ENCODE results near the gene PRTG.

DNA sequence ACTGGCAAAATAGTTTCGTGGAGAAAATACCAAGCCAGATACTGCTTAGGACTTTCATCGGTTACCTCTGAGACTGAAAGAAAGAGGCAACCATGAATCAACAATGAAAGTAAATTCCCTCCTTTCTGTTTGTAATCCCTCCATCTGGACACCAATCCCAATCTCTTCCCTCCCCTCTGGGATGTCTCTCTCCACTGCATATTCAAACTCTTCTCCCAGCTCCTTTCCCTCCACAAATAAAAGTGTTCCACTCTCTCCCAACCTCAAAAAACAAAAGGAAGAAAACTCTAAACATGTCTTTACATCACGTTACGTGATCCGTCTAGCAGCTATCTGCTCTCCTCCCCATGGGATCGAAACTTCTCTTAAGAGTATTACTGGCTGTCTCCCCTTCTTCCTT, 55.2 kb downstream of the PRTG start:
- TF ChIP-seq, protein P1, sequence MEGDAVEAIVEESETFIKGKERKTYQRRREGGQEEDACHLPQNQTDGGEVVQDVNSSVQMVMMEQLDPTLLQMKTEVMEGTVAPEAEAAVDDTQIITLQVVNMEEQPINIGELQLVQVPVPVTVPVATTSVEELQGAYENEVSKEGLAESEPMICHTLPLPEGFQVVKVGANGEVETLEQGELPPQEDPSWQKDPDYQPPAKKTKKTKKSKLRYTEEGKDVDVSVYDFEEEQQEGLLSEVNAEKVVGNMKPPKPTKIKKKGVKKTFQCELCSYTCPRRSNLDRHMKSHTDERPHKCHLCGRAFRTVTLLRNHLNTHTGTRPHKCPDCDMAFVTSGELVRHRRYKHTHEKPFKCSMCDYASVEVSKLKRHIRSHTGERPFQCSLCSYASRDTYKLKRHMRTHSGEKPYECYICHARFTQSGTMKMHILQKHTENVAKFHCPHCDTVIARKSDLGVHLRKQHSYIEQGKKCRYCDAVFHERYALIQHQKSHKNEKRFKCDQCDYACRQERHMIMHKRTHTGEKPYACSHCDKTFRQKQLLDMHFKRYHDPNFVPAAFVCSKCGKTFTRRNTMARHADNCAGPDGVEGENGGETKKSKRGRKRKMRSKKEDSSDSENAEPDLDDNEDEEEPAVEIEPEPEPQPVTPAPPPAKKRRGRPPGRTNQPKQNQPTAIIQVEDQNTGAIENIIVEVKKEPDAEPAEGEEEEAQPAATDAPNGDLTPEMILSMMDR (optimal IDR thresholded peaks at IDR 0.05 in 1 of 3, IDR thresholded peaks at IDR 0.05 in 1 of 3, conservative IDR thresholded peaks at IDR 0.05 in 1 of 3; ENCODE audit: extremely low read depth in 1 of 3, insufficient read depth in 2 of 3, low read length in 3 of 3): no peak
- no peak for TF ChIP-seq EZH2 (IDR thresholded peaks at IDR 0.05; ENCODE audit: low read length)
